GM12875 (cell line): Measurements from ENCODE around the gene PDLIM1.
A peak's percentile ranks its signal among the peaks of the same experiment; 100 is the strongest.
"Not testable (repeated sequence)": the region's sequence is repeated elsewhere in the genome, so short reads cannot be mapped to it uniquely, and the experiment has no call there.

Experiments
- H3K4me3 ChIP-seq: one replicate; pipeline ENCODE4 v1.5.1; 2011; ENCODE audit warnings: low read depth, low read length, control low read depth
- TF ChIP-seq, protein P1 (sequence below): IDR thresholded peaks from 2 replicates; pipeline ENCODE4 v1.5.1; 2011; ENCODE audit warnings: low read depth, mild to moderate bottlenecking, control low read depth, inconsistent platforms, low read length, moderate library complexity, borderline replicate concordance; ENCODE audit not compliant: insufficient read depth

PDLIM1 gene

DNA sequence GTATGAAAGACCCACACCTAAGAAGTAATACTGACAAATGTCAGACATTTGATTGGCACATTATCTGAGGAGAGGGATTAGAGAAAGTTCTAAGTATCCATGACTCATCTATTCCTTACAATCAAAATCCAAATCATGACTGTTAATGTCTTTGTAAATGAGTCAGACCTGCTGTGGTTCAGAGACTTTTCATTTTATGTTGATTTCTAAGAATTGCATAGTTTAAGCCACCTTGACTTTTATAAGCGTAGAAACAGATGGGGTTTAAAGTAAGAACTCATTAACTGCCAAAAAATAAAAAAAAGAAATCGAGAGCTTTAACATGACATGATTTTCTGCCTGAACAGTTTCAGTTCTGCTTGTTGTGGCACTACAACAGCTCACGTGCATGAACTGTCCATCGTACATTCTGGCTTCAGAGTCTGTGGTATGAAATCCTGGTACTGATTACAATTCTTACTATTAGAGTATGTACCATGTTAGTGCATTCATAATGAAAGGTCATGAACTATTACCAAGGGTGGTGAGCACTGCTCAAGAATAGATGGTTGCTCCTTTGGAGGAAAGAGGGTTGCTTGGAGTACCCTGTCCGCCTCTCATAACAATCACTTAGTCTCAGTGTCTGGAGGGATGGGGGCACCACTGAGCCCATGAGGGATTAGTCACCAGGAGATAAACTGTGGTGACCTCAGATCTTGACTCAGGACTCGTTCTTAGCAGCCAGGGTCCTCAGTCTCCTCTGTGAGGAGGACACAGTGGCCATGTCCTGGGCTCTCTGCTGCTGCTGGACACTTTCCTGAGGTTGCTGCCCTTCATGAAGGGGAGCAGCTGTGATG is 54.5 kb downstream of the PDLIM1 start:
- peak overlapping the region; percentile 31 for H3K4me3 ChIP-seq
- TF ChIP-seq, protein P1, sequence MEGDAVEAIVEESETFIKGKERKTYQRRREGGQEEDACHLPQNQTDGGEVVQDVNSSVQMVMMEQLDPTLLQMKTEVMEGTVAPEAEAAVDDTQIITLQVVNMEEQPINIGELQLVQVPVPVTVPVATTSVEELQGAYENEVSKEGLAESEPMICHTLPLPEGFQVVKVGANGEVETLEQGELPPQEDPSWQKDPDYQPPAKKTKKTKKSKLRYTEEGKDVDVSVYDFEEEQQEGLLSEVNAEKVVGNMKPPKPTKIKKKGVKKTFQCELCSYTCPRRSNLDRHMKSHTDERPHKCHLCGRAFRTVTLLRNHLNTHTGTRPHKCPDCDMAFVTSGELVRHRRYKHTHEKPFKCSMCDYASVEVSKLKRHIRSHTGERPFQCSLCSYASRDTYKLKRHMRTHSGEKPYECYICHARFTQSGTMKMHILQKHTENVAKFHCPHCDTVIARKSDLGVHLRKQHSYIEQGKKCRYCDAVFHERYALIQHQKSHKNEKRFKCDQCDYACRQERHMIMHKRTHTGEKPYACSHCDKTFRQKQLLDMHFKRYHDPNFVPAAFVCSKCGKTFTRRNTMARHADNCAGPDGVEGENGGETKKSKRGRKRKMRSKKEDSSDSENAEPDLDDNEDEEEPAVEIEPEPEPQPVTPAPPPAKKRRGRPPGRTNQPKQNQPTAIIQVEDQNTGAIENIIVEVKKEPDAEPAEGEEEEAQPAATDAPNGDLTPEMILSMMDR: no peak

DNA sequence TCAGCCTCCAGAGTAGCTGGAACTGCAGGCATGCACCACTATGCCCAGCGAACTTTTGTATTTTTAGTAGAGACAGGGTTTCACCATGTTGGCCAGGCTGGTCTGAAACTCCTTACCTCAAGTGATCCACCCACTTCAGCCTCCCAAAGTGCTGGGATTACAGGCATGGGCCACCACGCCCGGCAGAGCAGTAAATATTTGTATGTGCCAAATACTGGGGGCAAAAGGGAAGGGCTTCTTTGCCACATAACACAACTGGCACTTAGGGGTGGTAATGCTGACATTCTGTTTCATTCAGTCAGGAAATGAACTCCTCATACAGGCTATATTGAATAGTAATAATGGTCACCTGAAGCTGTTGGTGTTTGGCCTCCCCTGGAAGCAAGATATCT is 55.1 kb downstream of the PDLIM1 start:
- H3K4me3 ChIP-seq: no peak overlapping the region
- TF ChIP-seq, protein P1: no peak

DNA sequence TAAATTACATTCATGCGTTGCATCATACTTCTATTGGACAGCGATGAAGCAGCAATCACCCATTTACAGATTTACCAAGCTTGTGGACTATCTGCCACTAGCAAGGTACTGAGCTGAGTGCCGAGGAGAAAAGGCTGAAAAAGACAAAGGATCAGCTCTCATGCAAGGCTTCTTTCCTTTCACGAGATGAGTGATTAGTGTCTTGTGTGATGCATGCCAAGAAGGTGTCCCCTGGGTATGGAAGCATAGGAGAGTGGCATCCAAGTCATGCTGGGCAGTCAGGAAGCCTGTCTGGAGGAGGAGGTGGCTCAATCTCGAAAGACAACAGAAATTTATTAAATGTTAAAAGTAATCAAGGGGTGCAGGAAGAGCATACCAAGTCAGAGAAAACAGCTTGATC is 55.9 kb downstream of the PDLIM1 start:
- TF ChIP-seq, protein P1: no peak
- H3K4me3 ChIP-seq: no peak overlapping the region

DNA sequence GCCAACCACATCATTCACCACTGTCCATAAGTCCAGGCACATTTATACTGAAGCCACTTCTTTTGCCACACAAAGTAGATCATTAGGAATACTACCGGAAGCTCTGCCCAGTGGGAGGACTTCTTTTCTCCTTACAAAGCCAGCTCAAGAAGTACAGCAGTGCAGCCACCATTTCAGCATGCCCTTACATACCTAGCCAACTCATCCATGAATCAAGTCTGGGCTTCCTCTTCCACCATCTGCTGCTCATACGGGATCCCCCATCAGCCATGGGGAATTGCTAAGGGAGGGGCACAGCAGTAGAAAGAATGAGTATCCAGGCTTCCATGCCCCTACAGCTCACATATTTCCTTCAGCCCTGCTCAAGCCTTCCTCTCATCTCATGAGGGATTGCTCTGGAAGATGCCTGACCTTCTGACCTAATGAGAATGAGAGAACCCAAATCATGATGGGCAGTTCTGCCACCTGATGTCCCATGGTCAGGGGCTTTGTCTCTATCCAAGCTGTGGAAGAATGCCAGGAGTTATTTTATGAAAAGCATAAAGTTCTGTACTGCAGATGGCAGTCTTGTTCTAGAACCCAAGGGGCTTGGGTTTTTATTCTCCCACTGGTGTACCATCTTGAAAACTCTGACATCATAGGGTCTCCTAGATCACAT is 57.3 kb downstream of the PDLIM1 start:
- H3K4me3 ChIP-seq: no peak overlapping the region

DNA sequence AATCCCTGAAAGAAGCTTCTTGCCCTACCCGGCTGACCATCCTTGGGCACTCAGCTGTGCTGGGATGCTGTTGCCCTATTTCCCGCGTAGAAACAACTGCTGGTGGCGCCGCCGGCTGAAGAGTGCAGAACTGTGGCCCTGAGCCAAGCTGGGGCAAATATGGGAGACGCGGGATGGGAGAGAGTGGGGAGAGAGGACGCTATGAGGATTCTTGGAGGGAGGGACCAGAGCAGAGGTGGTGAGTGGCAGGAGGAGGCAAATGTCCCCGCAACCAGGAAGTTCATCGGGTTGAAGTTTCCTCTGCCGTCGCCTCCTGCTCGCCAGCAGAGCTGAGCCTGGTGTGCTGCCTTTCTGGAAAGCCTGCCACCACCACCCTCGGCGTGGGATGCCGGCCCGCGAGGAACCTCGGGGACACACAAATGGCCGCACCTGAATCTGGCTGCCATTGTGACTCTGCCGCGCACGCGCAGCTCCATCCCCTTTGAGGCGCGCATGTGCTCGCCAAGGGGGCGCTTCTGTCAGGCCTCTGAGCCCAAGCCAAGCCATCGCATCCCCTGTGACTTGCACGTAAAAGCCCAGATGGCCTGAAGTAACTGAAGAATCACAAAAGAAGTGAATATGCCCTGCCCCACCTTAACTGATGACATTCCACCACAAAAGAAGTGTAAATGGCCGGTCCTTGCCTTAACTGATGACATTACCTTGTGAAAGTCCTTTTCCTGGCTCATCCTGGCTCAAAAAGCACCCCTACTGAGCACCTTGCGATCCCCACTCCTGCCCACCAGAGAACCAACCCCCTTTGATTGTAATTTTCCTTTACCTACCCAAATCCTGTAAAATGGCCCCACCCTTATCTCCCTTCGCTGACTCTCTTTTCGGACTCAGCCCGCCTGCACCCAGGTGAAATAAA is 59.9 kb downstream of the PDLIM1 start:
- peak overlapping the region; percentile 56 for H3K4me3 ChIP-seq

More for the DNA sequence above, 57.3 kb downstream of the PDLIM1 start:
- TF ChIP-seq, protein P1: no peak

DNA sequence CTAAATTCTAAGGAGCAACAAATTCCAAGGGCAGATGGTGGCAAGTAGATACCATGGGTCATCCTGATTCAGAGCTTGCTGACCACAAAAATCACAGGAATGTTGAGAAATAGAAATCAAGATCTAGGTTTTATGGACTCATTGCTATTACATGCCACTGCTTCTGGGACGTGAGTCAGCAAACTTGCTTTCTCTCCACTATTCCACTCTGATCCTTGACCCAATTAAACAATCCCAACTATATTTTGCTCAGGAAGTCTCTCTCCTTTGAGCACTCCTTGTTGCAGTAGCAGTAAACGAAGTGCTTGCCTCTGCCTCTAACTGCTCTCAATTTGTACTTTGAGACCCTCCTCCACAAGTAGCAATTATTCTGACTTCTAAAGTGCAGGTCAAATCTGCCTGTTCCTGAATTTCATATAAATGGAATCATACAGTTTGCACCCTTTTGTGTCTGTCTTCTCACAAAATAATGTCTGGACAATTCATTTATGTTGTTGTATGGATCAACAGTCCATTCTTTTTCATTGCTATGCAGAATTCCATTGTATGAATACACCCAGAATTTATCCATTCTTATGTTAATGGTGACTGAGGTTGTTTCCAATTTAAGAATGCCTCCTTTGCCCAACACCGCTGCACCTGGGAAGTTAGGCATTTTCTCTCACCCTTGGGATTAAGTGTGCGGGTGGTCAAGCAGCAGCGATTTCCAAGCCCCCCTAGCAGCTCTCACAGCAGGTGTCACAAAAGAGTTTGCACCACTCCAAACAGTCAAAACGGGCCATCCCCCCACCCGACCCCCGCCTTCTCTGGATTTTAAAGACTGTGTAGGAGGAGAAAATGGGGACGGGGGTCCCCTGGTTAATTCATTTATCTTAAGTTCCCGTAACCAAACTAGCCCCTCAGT is 60.8 kb downstream of the PDLIM1 start:
- TF ChIP-seq, protein P1: no peak
- peak overlapping the region; percentile 56 for H3K4me3 ChIP-seq

DNA sequence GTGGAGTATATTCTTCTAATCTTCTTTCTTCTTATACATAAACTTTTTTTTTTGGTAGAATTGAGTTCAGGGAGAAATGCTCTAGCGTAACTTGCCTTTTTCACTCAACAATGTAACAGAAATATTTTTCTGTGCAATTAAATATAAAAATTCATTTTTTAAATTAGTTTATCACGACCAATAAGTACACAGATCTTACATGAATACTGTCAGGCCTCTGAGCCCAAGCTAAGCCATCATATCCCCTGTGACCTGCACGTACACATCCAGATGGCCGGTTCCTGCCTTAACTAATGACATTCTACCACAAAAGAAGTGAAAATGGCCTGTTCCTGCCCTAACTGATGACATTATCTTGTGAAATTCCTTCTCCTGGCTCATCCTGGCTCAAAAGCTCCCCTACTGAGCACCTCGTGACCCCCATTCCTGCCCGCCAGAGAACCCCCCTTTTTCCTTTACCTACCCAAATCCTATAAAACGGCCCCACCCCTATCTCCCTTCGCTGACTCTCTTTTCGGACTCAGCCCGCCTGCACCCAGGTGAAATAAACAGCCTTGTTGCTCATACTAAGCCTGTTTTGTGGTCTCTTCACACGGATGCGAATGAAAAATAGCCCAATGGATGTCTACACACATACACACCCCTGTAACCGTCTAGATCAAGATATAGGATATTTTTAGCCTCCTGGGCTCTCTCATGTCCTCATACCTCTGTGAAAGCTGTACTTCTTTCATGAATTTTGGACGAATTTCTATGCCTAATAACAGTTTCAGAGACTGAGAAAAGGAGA is 61.7 kb downstream of the PDLIM1 start:
- not testable (repeated sequence) for H3K4me3 ChIP-seq
